ENCODE data around the gene ARIH1.

Gene ARIH1

GRCh38 chr15:72516777-72517176, 42.6 kb downstream of the ARIH1 start:
- Histone ChIP-seq H3K27ac (ENCODE audit: low read depth, low read length) (no peak overlapping the region), H3K4me3 (ENCODE audit: low read length) (no peak overlapping the region), H3K36me3 (ENCODE audit: control insufficient read depth, insufficient read depth, low read length) (no peaks in the 10 kb centered on the region), H3K4me1 (ENCODE audit: control insufficient read depth, insufficient read depth, low read length) (peaks cover 6% of the 10 kb centered on the region), H3K27me3 (ENCODE audit: control insufficient read depth, insufficient read depth, low read length) (no peaks in the 10 kb centered on the region), H3K9ac (ENCODE audit: low read length) (no peak overlapping the region)

- Histone ChIP-seq H3K27me3 (ENCODE audit: control insufficient read depth, insufficient read depth, low read length) (no peaks in the 10 kb centered on the region), H3K36me3 (ENCODE audit: control insufficient read depth, insufficient read depth, low read length) (no peaks in the 10 kb centered on the region), H3K27ac (ENCODE audit: low read depth, low read length) (no peak overlapping the region), H3K4me1 (ENCODE audit: control insufficient read depth, insufficient read depth, low read length) (peaks cover 2% of the 10 kb centered on the region), H3K9ac (ENCODE audit: low read length) (no peak overlapping the region), H3K4me3 (ENCODE audit: low read length) (no peak overlapping the region)
Measured at GRCh38 chr15:72521682-72522081, 47.6 kb downstream of the ARIH1 start.

DNA sequence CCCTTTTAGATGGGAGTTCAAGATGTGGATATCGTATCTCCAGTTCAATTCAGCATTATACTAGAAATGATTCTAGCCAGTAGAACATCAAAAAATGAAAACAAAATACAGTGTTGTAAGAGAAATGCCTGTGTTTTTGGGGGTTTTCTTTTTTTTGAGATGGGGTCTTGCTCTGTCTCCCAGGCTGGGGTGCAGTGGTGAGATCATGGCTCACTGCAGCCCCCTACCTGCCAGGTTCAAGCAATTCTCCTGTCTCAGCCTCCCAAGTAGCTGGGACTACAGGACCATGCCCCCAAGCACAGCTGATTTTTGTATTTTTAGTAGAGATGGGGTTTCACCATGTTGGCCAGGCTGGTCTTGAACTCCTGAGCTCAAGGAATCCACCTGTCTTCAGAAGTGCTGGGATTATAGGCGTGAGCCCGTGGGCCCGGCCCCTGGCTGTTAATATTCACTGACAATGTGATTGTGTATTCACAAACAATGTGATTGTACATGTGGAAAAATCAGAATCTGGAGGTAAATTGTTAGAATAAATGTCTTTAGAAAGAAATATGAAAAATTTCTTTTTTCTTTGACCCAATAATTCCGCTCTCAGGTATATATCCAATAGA, 59.0 kb downstream of the ARIH1 start:
- Histone ChIP-seq H3K27me3 (ENCODE audit: control insufficient read depth, insufficient read depth, low read length) (no peaks in the 10 kb centered on the region), H3K9ac (ENCODE audit: low read length) (no peak overlapping the region), H3K36me3 (ENCODE audit: control insufficient read depth, insufficient read depth, low read length) (no peaks in the 10 kb centered on the region), H3K4me1 (ENCODE audit: control insufficient read depth, insufficient read depth, low read length) (no peaks in the 10 kb centered on the region), H3K27ac (ENCODE audit: low read depth, low read length) (no peak overlapping the region), H3K4me3 (ENCODE audit: low read length) (no peak overlapping the region)

GRCh38 chr15:72534523-72534922, 60.4 kb downstream of the ARIH1 start:
- no peaks in the 10 kb centered on the region for H3K27me3 ChIP-seq (ENCODE audit: control insufficient read depth, insufficient read depth, low read length)
- no peaks in the 10 kb centered on the region for H3K4me1 ChIP-seq (ENCODE audit: control insufficient read depth, insufficient read depth, low read length)
- H3K4me3 ChIP-seq (ENCODE audit: low read length): no peak overlapping the region
- H3K9ac ChIP-seq (ENCODE audit: low read length): no peak overlapping the region
- H3K36me3 ChIP-seq (ENCODE audit: control insufficient read depth, insufficient read depth, low read length): no peaks in the 10 kb centered on the region
- H3K27ac ChIP-seq (ENCODE audit: low read depth, low read length): no peak overlapping the region

DNA sequence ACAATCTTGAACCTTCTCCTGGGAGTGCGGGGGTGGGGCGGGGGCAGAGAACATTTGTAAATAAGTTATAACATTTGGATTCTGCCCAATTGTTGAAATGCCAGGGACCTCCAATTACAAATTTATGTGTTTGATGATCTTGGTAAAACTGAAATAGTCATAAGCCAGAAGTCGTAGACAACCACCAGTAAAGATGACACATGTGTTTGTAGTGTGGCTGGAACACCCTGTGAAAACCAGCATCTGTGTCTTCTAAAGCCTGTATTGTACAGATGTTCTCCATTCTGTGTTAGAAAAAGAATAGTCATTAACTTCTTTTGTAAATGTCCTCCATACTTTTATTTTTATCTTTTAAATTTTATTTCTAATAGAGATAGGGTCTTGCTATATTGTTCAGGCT, 61.8 kb downstream of the ARIH1 start:
- Histone ChIP-seq H3K4me3 (ENCODE audit: low read length) (no peak overlapping the region), H3K27me3 (ENCODE audit: control insufficient read depth, insufficient read depth, low read length) (no peaks in the 10 kb centered on the region), H3K27ac (ENCODE audit: low read depth, low read length) (no peak overlapping the region), H3K36me3 (ENCODE audit: control insufficient read depth, insufficient read depth, low read length) (no peaks in the 10 kb centered on the region), H3K9ac (ENCODE audit: low read length) (no peak overlapping the region), H3K4me1 (ENCODE audit: control insufficient read depth, insufficient read depth, low read length) (no peaks in the 10 kb centered on the region)

DNA sequence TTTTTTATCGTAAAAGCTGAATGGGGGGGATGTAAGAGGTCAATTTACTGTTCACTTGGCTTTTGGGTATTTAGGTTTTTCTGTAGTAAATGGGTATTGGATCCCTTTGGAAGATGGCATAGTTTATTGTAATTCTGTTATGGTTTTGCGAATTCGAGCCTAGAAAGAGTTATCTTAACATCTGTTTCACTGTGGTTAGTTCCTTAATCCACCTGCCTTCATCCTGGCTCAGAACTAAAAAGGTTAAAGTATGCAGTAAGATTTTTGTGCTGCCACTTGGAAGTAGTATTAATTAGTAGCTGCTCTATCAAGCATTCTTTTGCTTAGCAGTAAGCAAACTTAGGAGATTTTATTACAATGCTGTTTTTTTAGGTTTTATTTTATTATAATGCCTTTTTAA, 62.4 kb downstream of the ARIH1 start:
- H3K9ac ChIP-seq (ENCODE audit: low read length): no peak overlapping the region
- no peaks in the 10 kb centered on the region for H3K27me3 ChIP-seq (ENCODE audit: control insufficient read depth, insufficient read depth, low read length)
- H3K27ac ChIP-seq (ENCODE audit: low read depth, low read length): no peak overlapping the region
- H3K36me3 ChIP-seq (ENCODE audit: control insufficient read depth, insufficient read depth, low read length): no peaks in the 10 kb centered on the region
- no peak overlapping the region for H3K4me3 ChIP-seq (ENCODE audit: low read length)
- H3K4me1 ChIP-seq (ENCODE audit: control insufficient read depth, insufficient read depth, low read length): no peaks in the 10 kb centered on the region

GRCh38 chr15:72538931-72539330, 64.8 kb downstream of the ARIH1 start:
- H3K27ac ChIP-seq (ENCODE audit: low read depth, low read length): no peak overlapping the region
- no peaks in the 10 kb centered on the region for H3K27me3 ChIP-seq (ENCODE audit: control insufficient read depth, insufficient read depth, low read length)
- no peaks in the 10 kb centered on the region for H3K4me1 ChIP-seq (ENCODE audit: control insufficient read depth, insufficient read depth, low read length)
- no peak overlapping the region for H3K9ac ChIP-seq (ENCODE audit: low read length)
- no peak overlapping the region for H3K4me3 ChIP-seq (ENCODE audit: low read length)
- H3K36me3 ChIP-seq (ENCODE audit: control insufficient read depth, insufficient read depth, low read length): no peaks in the 10 kb centered on the region

DNA sequence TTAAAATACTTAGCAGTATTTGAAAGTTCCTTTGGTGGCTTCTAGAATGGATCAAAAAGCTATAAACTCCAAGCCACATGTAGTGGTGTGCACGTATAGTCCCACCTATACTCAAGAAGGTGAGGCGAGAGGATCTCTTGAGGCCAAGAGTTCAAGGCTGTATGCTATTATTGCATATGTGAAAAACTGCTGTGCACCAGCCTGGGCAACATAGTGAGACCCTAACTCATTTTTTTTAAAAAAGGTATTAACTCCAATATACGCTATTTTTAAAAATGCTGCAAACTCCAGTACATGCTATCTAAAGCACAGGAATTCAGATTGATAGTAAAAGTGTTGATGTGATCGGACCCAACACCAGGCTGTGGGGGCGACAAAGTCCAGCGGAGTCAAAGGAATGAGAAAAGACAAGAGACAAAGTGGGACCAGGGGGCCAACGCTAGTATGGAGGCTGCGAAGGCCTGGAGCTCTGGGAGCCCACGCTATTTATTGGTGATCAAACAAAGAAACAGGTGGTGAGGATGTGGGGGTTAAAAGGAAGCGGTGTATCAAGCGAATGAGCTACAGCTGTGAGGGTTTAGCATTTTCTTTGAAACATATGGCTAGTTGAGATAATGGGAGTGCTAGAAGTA, 66.6 kb downstream of the ARIH1 start:
- no peak overlapping the region for H3K9ac ChIP-seq (ENCODE audit: low read length)
- H3K27ac ChIP-seq (ENCODE audit: low read depth, low read length): no peak overlapping the region
- H3K36me3 ChIP-seq (ENCODE audit: control insufficient read depth, insufficient read depth, low read length): peaks cover 3% of the 10 kb centered on the region
- H3K27me3 ChIP-seq (ENCODE audit: control insufficient read depth, insufficient read depth, low read length): no peaks in the 10 kb centered on the region
- no peaks in the 10 kb centered on the region for H3K4me1 ChIP-seq (ENCODE audit: control insufficient read depth, insufficient read depth, low read length)
- no peak overlapping the region for H3K4me3 ChIP-seq (ENCODE audit: low read length)

DNA sequence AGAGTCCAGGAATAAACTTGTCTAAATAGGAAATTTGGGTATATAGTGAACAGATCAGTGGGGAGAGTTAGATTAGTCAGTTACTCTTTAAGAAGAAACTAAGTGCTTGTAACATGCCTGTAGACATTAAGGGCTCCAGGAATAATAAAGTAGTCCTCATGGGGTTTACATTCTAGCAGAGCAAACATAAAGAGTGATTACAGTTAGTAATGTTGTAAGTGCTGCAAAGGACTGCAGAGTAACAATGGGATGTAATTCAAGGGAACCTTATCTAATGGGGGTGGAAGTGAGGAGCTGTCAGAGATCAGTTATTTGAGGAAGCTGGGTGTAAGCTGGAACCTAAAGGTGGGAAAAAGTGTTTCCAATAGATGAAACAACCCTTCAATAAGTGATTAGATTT, 67.5 kb downstream of the ARIH1 start:
- H3K27ac ChIP-seq (ENCODE audit: low read depth, low read length): no peak overlapping the region
- no peaks in the 10 kb centered on the region for H3K4me1 ChIP-seq (ENCODE audit: control insufficient read depth, insufficient read depth, low read length)
- no peak overlapping the region for H3K4me3 ChIP-seq (ENCODE audit: low read length)
- H3K9ac ChIP-seq (ENCODE audit: low read length): no peak overlapping the region
- peaks cover 3% of the 10 kb centered on the region for H3K36me3 ChIP-seq (ENCODE audit: control insufficient read depth, insufficient read depth, low read length)
- H3K27me3 ChIP-seq (ENCODE audit: control insufficient read depth, insufficient read depth, low read length): no peaks in the 10 kb centered on the region

GRCh38 chr15:72545156-72545555, 71.0 kb downstream of the ARIH1 start:
- no peak overlapping the region for H3K27ac ChIP-seq (ENCODE audit: low read depth, low read length)
- H3K4me1 ChIP-seq (ENCODE audit: control insufficient read depth, insufficient read depth, low read length): no peaks in the 10 kb centered on the region
- H3K27me3 ChIP-seq (ENCODE audit: control insufficient read depth, insufficient read depth, low read length): no peaks in the 10 kb centered on the region
- no peak overlapping the region for H3K9ac ChIP-seq (ENCODE audit: low read length)
- no peak overlapping the region for H3K4me3 ChIP-seq (ENCODE audit: low read length)
- peaks cover 3% of the 10 kb centered on the region for H3K36me3 ChIP-seq (ENCODE audit: control insufficient read depth, insufficient read depth, low read length)

- no peaks in the 10 kb centered on the region for H3K4me1 ChIP-seq (ENCODE audit: control insufficient read depth, insufficient read depth, low read length)
- no peak overlapping the region for H3K27ac ChIP-seq (ENCODE audit: low read depth, low read length)
- H3K9ac ChIP-seq (ENCODE audit: low read length): no peak overlapping the region
- H3K4me3 ChIP-seq (ENCODE audit: low read length): no peak overlapping the region
- H3K27me3 ChIP-seq (ENCODE audit: control insufficient read depth, insufficient read depth, low read length): no peaks in the 10 kb centered on the region
- H3K36me3 ChIP-seq (ENCODE audit: control insufficient read depth, insufficient read depth, low read length): peaks cover 5% of the 10 kb centered on the region
Measured at GRCh38 chr15:72554471-72555425, 80.6 kb downstream of the ARIH1 start.

- H3K27me3 ChIP-seq (ENCODE audit: control insufficient read depth, insufficient read depth, low read length): no peaks in the 10 kb centered on the region
- H3K4me3 ChIP-seq (ENCODE audit: low read length): no peak overlapping the region
- H3K27ac ChIP-seq (ENCODE audit: low read depth, low read length): no peak overlapping the region
- peaks cover 3% of the 10 kb centered on the region for H3K36me3 ChIP-seq (ENCODE audit: control insufficient read depth, insufficient read depth, low read length)
- no peaks in the 10 kb centered on the region for H3K4me1 ChIP-seq (ENCODE audit: control insufficient read depth, insufficient read depth, low read length)
- H3K9ac ChIP-seq (ENCODE audit: low read length): no peak overlapping the region
Measured at GRCh38 chr15:72559781-72560180, 85.7 kb downstream of the ARIH1 start.
